GM18907 (cell line): ENCODE measurements around the gene STIM1.
A peak's percentile ranks its signal among the peaks of the same experiment; 100 is the strongest.

Experiments used
- ATAC-seq: cut with Tn5 transposase; IDR thresholded peaks from one replicate; pipeline ENCODE4 v1.9.1; 2021; ENCODE audit warnings: mild to moderate bottlenecking, moderate library complexity; ENCODE audit not compliant: unreplicated experiment

Gene STIM1

GRCh38 chr11:3830088-3830487, 25.4 kb upstream of the STIM1 start:
- ATAC-seq: no peak

- ATAC-seq: no peak
Measured at GRCh38 chr11:3830730-3831129, 24.7 kb upstream of the STIM1 start.

DNA sequence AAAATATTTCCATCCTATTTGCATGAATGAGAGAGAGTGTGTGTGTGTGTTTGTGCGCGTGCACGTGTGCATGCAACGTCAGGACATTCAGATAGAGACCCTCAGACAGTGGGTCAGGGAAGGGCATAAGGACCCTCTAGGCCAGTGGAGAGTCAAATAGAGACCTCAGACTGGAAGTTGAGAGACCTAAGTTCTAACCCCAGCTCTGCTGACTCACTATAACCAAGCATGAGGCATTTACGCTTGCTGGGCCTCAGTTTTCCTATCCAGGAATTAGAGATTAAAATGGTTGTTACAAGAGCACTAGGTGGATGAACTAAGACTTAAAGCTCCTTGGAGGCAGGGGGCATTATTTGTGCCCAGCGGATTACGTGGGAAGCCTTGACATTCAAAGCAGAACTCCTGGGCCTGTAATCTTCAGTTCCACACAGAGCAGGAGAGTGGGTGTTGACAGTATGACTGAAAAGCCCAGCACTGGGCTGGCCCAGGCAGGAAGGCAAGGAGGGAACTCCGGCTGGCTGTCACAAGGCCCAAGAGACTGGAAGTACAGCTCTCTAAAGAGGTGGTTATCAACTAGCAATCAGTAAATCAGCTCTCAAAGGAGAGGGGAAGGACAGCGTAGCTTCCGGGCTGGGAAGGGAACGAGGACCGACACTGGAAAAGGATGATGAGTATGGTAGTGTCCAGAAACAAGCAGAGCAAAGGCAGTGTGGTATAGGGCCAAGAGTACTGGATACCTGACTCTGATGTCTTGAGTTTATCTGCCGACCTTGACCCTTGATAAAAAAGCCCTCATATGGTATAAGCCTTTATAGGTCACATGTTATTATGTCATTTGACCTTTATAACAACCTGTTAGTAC, 23.9 kb upstream of the STIM1 start:
- no peak for ATAC-seq

GRCh38 chr11:3832816-3833215, 22.6 kb upstream of the STIM1 start:
- no peak for ATAC-seq

GRCh38 chr11:3833449-3833848, 22.0 kb upstream of the STIM1 start:
- no peak for ATAC-seq

DNA sequence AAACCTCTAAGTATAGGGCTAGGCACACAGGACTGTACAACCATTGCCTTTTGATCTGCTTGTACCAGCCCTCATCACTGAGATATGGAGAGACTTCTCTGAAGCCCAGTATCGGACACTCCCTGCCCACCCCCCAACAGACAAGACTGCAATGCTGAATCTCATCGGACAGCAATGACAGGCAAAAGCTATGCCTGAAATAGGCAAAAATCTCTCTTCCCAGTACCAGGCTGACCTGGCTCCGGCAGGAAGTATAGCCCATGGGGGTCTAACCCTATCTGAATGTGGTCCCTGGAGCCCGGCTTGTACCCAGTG, 21.2 kb upstream of the STIM1 start:
- ATAC-seq: no peak

- ATAC-seq: no peak
Measured at GRCh38 chr11:3834664-3835461, 20.6 kb upstream of the STIM1 start.

GRCh38 chr11:3835751-3836150, 19.7 kb upstream of the STIM1 start:
- no peak for ATAC-seq

GRCh38 chr11:3836903-3837302, 18.6 kb upstream of the STIM1 start:
- no peak for ATAC-seq

DNA sequence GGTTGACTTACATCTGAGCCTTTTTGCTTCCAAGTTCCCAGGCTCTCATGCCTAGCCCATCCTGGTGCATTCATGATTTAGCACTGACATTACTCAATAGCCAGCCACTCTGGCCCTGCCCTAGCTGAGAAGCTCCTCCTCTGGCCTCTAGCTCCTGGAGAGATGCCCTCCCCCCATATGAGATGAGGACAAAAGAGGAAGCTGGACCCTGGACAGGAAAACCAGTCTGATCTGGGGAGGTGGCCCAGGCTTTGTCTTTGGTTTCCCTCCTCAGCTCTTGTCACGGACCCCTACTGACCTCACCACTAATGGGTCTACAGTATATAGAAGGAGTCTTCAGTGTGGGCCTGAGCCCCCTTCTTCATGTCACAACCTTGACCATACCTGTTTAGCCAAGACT, 17.7 kb upstream of the STIM1 start:
- no peak for ATAC-seq

- no peak for ATAC-seq
Measured at GRCh38 chr11:3838504-3838903, 17.0 kb upstream of the STIM1 start.

DNA sequence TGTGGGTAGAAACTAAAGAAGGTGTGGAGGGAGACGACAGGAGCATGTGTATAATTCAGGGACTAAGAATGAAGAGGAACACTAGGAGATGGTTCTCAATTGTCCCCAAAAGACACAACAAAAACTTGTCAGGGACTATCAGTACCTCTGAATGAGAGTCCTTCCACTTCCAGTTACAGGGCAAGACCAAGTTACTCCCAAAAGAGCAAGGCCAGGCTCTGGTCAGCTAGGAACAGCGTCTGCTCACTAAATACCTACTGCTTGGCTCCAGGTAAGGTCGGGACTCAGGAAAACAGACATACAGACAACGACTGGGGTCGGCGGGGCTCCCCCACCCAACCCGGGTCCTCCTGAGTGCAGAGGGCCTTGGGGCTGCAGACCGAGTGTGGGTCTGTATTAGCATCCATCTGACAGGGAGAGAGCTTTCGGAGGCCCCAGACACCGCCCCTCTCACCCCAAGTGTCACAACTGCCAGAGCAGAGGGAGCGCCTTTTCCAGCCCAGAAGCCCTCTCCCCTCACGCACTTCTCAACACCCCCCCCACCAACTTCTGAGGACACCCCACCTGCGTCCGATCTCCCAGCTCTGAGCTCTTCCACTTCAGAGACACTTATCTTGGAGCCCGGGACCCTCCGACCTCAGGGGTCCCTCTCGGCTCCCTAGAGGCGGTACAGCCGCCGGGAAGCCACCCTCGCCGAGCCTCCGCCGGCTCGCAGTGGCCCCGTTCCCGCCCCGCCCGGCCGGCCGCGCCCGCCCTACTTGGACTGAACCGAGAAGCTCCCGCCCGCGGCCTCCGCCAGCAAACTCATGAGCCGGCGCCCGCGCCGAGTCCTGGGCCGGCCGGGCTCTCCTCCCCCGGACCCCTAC, 15.2 kb upstream of the STIM1 start:
- ATAC-seq: peak; percentile 1

DNA sequence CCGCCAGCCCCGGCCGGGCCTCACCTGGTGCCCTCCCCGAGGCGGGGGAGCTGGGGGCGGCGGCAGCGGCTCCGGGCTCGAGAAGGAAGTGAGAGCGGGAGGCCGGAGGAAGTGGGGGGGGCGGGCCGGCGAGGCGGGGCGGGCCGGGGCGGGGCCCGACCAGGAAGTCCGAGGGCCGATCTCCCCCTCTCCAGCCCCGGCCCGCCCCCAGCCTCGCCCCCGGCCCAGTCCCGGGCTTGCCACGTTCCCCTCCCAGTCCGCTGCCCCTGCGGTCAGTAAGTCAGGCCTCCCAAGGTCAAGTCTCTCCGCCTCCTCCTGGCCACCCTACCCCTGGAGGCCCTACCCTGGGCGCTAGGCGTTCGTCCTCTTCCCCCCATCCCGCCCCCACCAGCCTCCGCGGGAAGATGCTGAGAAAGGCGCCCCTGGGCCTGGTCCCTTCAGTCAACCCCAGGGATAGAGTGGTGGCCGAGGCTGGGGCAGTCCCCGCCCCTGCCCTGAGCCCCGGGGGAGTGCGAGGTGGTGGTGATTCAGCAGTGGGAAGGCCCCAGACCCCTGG, 14.5 kb upstream of the STIM1 start, which contains the start of gene RHOG:
RHOG (minus strand) TSS at position 90 of the 556 bp plus-strand sequence. CDS start 12,821 bp downstream, outside the sequence.
- ATAC-seq: peak; percentile 60

GRCh38 chr11:3841426-3842350, 13.8 kb upstream of the STIM1 start:
- ATAC-seq: peak; percentile 70

DNA sequence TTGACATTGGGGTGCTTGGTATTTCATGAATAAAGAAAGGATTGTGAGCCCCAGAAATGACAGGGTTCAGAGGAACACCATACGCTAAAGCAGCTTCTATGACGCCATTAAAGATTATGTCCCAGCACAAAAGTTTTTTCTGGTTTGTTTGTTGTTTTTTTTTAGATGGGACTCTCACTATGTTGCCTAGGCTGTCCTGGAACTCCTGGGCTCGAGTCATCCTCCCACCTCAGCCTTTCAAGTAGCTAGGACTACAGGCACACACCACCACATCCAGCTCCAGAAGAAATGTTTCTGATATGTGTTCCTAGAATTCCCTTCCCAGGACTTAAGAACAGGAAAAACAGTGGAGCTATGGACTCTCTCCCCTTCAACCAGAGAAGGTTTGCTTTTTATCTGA, 12.1 kb upstream of the STIM1 start:
- ATAC-seq: no peak

- ATAC-seq: no peak
Measured at GRCh38 chr11:3845246-3845645, 10.2 kb upstream of the STIM1 start.

DNA sequence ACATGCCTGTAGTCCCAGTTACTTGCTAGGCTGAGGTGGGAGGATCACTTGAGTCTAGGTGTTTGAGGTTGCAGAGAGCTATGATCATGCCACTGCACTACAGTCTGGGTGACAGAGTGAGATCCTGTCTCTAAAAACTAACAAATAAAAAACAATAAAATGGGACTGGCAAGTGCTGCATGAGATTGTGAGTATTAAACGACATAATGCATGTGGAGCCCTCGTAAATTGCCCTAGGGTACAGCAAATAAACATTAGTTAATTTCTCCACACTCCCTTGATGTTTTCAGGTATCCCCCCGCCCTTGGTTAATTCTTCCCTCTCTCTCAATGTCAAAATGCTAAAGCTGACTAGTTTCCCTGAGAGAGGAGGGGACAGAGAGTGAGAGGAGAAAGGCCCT, 9.8 kb upstream of the STIM1 start:
- ATAC-seq: no peak

DNA sequence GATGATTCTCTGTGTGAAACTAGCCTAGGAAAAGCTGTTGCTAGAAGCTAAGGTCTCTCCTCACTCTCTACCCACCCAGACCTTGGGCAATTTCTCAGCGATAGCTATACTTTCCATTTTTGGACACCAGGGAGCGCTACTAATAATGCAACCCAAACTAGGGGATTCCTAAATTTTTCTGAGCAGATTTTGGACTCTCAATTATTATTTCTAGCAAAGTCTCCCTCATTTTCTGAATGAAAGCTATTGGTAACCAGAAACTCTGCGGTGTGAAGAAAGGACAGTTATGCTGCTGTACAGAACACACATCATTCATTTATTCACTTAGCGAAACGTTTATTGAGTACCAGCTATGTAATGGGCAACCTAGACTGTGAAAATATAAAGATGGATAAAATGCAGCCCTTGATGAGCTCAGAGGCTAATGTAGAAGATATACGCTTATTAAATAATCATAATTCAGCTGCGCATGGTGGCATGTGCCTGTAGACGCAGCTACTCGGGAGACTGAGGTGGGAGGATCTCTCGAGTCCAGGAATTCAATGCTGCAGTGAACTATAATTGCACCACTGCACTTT, 6.1 kb upstream of the STIM1 start:
- no peak for ATAC-seq

- ATAC-seq: no peak
Measured at GRCh38 chr11:3853545-3853842, 2.0 kb upstream of the STIM1 start.
